ENCODE measurements around the gene CACNA1E.

The CACNA1E gene

GRCh38 chr1:181798191-181798926, 315.0 kb downstream of the CACNA1E start:
- DNase-seq = no peak
- H3K36me3 Mint-ChIP-seq (ENCODE audit: low read depth) = no peaks in the 10 kb centered on the region
- H3K27me3 Mint-ChIP-seq (ENCODE audit: low read depth, poor library complexity) = peaks cover 3% of the 10 kb centered on the region

DNA sequence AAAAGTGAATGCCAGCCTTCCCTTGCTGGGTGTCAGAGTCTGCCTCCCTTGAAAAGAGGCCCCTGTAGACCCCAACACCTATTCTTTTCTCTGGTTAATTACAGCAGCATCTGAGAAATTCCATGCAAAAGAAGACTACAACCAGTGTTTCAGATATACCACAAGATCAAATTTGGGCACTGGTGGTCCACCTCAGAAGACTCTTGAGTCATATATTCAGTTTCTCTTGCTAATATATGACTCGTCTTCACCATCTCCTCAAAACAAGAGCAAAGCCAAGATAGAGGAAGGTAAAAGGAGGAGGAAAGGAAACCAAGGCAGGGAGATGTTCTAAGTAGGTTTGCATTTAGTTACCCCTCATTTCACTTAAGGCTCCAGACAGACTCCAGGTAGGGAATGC, 318.3 kb downstream of the CACNA1E start:
- no peaks in the 10 kb centered on the region for H3K4me1 Mint-ChIP-seq
- H3K27ac Mint-ChIP-seq = no peak overlapping the region

More at GRCh38 chr1:181798191-181798926, 315.0 kb downstream of the CACNA1E start:
- no peak overlapping the region for H3K4me3 Mint-ChIP-seq
- no peak overlapping the region for H3K27ac Mint-ChIP-seq
- peaks cover 5% of the 10 kb centered on the region for H3K4me1 Mint-ChIP-seq
- no peaks in the 10 kb centered on the region for H3K9me3 Mint-ChIP-seq
- TF ChIP-seq CTCF (IDR thresholded peaks at IDR 0.05) = no peak

DNA sequence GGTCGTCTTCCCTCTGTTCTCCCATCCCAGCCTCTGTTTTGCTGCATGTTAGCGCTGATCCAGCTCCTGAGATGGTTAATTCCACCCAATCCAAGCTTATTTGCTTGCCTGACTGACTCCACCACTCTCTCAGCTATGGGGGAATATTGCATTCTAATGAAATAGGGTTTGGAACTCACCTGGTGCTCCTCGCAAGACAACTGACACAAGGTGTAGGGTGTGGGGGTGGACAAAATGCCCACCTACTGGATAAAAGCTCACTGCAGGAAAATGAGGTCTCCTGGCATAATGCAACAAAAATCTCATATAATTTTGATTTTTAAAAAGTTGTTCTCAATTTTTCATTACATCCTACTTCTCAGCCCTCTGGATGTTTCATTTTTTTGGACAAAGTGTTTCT, 319.1 kb downstream of the CACNA1E start:
- Mint-ChIP-seq H3K27ac (no peak overlapping the region), H3K4me1 (no peaks in the 10 kb centered on the region), H3K27me3 (ENCODE audit: low read depth, poor library complexity) (peaks cover 3% of the 10 kb centered on the region), H3K4me3 (no peak overlapping the region), H3K36me3 (ENCODE audit: low read depth) (no peaks in the 10 kb centered on the region), H3K9me3 (no peaks in the 10 kb centered on the region)
- no peak for TF ChIP-seq CTCF (IDR thresholded peaks at IDR 0.05)
- DNase-seq = no peak

More for the DNA sequence above, 318.3 kb downstream of the CACNA1E start:
- no peak overlapping the region for H3K4me3 Mint-ChIP-seq
- H3K9me3 Mint-ChIP-seq = no peaks in the 10 kb centered on the region
- H3K27me3 Mint-ChIP-seq (ENCODE audit: low read depth, poor library complexity) = peaks cover 3% of the 10 kb centered on the region
- TF ChIP-seq CTCF (IDR thresholded peaks at IDR 0.05) = no peak
- H3K36me3 Mint-ChIP-seq (ENCODE audit: low read depth) = no peaks in the 10 kb centered on the region
- no peak for DNase-seq

- Mint-ChIP-seq H3K4me3 (no peak overlapping the region), H3K27ac (no peak overlapping the region), H3K36me3 (ENCODE audit: low read depth) (no peaks in the 10 kb centered on the region), H3K4me1 (no peaks in the 10 kb centered on the region), H3K27me3 (ENCODE audit: low read depth, poor library complexity) (peaks cover 3% of the 10 kb centered on the region), H3K9me3 (no peaks in the 10 kb centered on the region)
- DNase-seq = no peak
- TF ChIP-seq CTCF (IDR thresholded peaks at IDR 0.05) = no peak
These were observed 320.1 kb downstream of the CACNA1E start for GRCh38 chr1:181803421-181803820.

GRCh38 chr1:181804989-181805388, 321.7 kb downstream of the CACNA1E start:
- TF ChIP-seq CTCF (IDR thresholded peaks at IDR 0.05) = no peak
- Mint-ChIP-seq H3K27ac (no peak overlapping the region), H3K4me3 (no peak overlapping the region), H3K36me3 (ENCODE audit: low read depth) (no peaks in the 10 kb centered on the region), H3K4me1 (no peaks in the 10 kb centered on the region), H3K27me3 (ENCODE audit: low read depth, poor library complexity) (no peaks in the 10 kb centered on the region), H3K9me3 (no peaks in the 10 kb centered on the region)
- no peak for DNase-seq

DNA sequence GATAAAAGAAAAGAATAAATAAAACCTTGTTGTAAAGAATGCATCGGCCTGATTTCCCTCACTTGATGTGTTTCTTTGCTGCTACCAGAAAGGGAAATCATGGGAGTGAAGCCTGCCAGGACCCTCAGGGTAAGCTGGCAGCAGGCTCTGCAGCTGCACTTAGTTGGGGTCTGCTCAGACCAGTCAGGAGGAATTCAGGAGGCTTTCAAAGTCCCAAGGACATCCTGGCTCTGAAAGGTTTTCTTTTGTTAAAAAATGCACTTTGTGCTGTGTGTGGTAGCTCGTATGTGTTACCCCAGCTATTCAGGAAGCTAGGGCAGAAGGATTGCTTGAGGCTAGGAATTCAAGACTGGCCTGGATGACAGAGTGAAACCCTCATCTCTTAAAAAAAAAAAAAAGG, 323.4 kb downstream of the CACNA1E start:
- Mint-ChIP-seq H3K27me3 (ENCODE audit: low read depth, poor library complexity) (peaks cover 2% of the 10 kb centered on the region), H3K4me3 (no peak overlapping the region), H3K9me3 (no peaks in the 10 kb centered on the region), H3K4me1 (no peaks in the 10 kb centered on the region), H3K27ac (no peak overlapping the region), H3K36me3 (ENCODE audit: low read depth) (no peaks in the 10 kb centered on the region)
- TF ChIP-seq CTCF (IDR thresholded peaks at IDR 0.05) = no peak
- DNase-seq = no peak

Measured in nephron progenitor cell (in vitro differentiated cells).